PC-3 (cell line): ENCODE measurements around the gene EAF2. TPM values are rescaled to one million over a fixed set of nuclear protein-coding genes. Genes with fewer than 3 reads are reported as not detected.

ENCODE experiments used
- ATAC-seq: fragments of 200-7000 bp; cut with Tn5 transposase; 2 replicates; pipeline ENCODE4 v1.9.1; 2020; ENCODE audit warnings: mild to moderate bottlenecking, moderate library complexity
- BruUV-seq: library from RNA; stranded (reverse); fragments of 400-500 nt; replicated peaks from 2 replicates; lab custom pipeline; 2021; lab: Mats Ljungman, UMichigan
- CTCF ChIA-PET: fragments of 300-600 bp; sonication (Branson Sonifier 250); formaldehyde crosslinking; loops from one replicate; lab custom pipeline; 2022; ENCODE audit warnings: antibody characterized with exemption; lab: Charles Lee
- POLR2A ChIA-PET: fragments of 300-600 bp; sonication (Branson Sonifier 250); formaldehyde crosslinking; loops from one replicate; lab custom pipeline; 2022; ENCODE audit warnings: antibody characterized with exemption; ENCODE audit not compliant: unreplicated experiment; lab: Charles Lee
- DNase-seq: peaks from one replicate; pipeline ENCODE4 v3.0.0-alpha.2; 2015
- H2AFZ ChIP-seq: fragments of 300-600 bp; sonication (generic); 2 replicates; pipeline ENCODE4 v1.6.0; 2016; ENCODE audit warnings: antibody characterized with exemption, low read length
- H3F3A ChIP-seq: fragments of 300-600 bp; sonication (generic); one replicate; pipeline ENCODE4 v1.6.0; 2017; ENCODE audit warnings: antibody characterized with exemption, low read length, control low read depth, mild to moderate bottlenecking; ENCODE audit not compliant: unreplicated experiment
- H3K27ac ChIP-seq: fragments of 300-600 bp; sonication (generic); 2 replicates; pipeline ENCODE4 v1.5.1; 2016; ENCODE audit warnings: mild to moderate bottlenecking, low read length
- H3K27me3 ChIP-seq: fragments of 300-600 bp; sonication (generic); 2 replicates; pipeline ENCODE4 v1.6.1; 2016; ENCODE audit warnings: low read length, mixed read lengths
- H3K36me3 ChIP-seq: fragments of 300-600 bp; sonication (generic); 2 replicates; pipeline ENCODE4 v1.6.1; 2016; ENCODE audit warnings: low read depth, mixed run types, low read length, mixed read lengths
- H3K4me1 ChIP-seq: fragments of 300-600 bp; sonication (generic); 2 replicates; pipeline ENCODE4 v1.5.1; 2016; ENCODE audit warnings: low read length; ENCODE audit not compliant: insufficient read depth
- H3K4me2 ChIP-seq: fragments of 300-600 bp; sonication (generic); 2 replicates; pipeline ENCODE4 v1.6.0; 2016; ENCODE audit warnings: low read length
- H3K4me3 ChIP-seq: fragments of 300-600 bp; sonication (generic); 2 replicates; pipeline ENCODE4 v1.5.1; 2016; ENCODE audit warnings: mild to moderate bottlenecking, low read length, mixed read lengths
- H3K79me2 ChIP-seq: fragments of 300-600 bp; sonication (generic); 2 replicates; pipeline ENCODE4 v1.6.1; 2017; ENCODE audit warnings: low read length, mixed read lengths
- H3K9ac ChIP-seq: fragments of 300-600 bp; sonication (generic); 2 replicates; pipeline ENCODE4 v1.6.0; 2016; ENCODE audit warnings: mild to moderate bottlenecking, low read length
- H3K9me2 ChIP-seq: fragments of 300-600 bp; sonication (generic); replicated peaks from 2 replicates; pipeline ENCODE4 v1.6.1; 2016; ENCODE audit warnings: mixed run types, low read length, mixed read lengths
- H3K9me3 ChIP-seq: fragments of 300-600 bp; sonication (generic); 2 replicates; pipeline ENCODE4 v1.6.1; 2016; ENCODE audit warnings: low read length, mixed read lengths
- H4K20me1 ChIP-seq: fragments of 300-600 bp; sonication (generic); 2 replicates; pipeline ENCODE4 v1.6.1; 2016; ENCODE audit warnings: low read length, mixed read lengths
- EZH2 ChIP-seq: fragments of 300-600 bp; sonication (generic); IDR thresholded peaks from one replicate; pipeline ENCODE4 v1.6.1; 2017; ENCODE audit warnings: antibody characterized with exemption, mild to moderate bottlenecking, low read length; ENCODE audit not compliant: unreplicated experiment
- EZH2phosphoT487 ChIP-seq: fragments of 300-600 bp; sonication (generic); IDR thresholded peaks from 2 replicates; pipeline ENCODE4 v1.6.1; 2018; ENCODE audit warnings: mild to moderate bottlenecking, antibody characterized with exemption, low read length, borderline replicate concordance
- intact Hi-C: fragments of 100-400 bp; cut with micrococcal nuclease; formaldehyde crosslinking; loops from 2 replicates; pipeline ENCODE4 v1.9.0; 2023
- total RNA-seq: library from RNA; depleted of rRNA; stranded (reverse); fragments of >200 nt; gene quantifications from 2 replicates; pipeline ENCODE4 v1.2.3, GENCODE V29; 2014
- TF ChIP-seq, protein P1 (sequence below): fragments of 300-600 bp; sonication (generic); conservative IDR thresholded peaks from 2 replicates; pipeline ENCODE4 v1.5.1; 2017; ENCODE audit warnings: antibody characterized with exemption, low read depth, mild to moderate bottlenecking, low read length

EAF2 gene
- total RNA-seq, 1 experiment from 2014 or later, result 2.8 TPM

DNA sequence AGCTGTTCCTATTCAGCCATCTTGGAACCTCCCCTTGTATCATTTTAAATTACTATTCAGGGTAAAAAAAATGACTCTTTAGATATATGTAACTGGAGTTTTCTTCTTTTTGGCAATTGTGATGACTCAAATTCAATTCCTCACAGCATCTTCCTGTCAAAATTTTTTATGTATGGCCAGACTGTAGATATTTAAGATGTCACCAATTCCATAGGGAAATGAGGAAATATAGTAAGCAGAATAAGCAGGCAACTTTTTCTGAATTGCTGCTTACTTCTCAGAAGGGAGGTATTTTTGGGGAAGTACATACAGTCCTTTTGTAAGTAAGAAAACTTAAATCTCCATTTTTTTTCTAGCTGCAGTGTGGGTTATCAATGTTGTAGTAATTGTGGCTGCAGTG lies 28.8 kb downstream of the EAF2 start:
- H3K27ac ChIP-seq, result no peak overlapping the region
- no peaks in the 10 kb centered on the region for H3K36me3 ChIP-seq
- no peak overlapping the region for H2AFZ ChIP-seq
- no TSS peak for BruUV-seq
- H3K9me3 ChIP-seq, result no peaks in the 10 kb centered on the region
- ChIA-PET POLR2A (no interaction called here), CTCF (no interaction called here)
- H3K27me3 ChIP-seq, result no peaks in the 10 kb centered on the region
- H3K9ac ChIP-seq, result no peak overlapping the region
- no peak for DNase-seq
- no peaks in the 10 kb centered on the region for H3K9me2 ChIP-seq
- no peaks in the 10 kb centered on the region for H3F3A ChIP-seq
- H3K4me3 ChIP-seq, result no peak overlapping the region
- H4K20me1 ChIP-seq, result no peaks in the 10 kb centered on the region
- no peaks in the 10 kb centered on the region for H3K79me2 ChIP-seq
- no peak for ATAC-seq
- no peaks in the 10 kb centered on the region for H3K4me1 ChIP-seq
- TF ChIP-seq EZH2phosphoT487, result no peak
- TF ChIP-seq, protein P1, sequence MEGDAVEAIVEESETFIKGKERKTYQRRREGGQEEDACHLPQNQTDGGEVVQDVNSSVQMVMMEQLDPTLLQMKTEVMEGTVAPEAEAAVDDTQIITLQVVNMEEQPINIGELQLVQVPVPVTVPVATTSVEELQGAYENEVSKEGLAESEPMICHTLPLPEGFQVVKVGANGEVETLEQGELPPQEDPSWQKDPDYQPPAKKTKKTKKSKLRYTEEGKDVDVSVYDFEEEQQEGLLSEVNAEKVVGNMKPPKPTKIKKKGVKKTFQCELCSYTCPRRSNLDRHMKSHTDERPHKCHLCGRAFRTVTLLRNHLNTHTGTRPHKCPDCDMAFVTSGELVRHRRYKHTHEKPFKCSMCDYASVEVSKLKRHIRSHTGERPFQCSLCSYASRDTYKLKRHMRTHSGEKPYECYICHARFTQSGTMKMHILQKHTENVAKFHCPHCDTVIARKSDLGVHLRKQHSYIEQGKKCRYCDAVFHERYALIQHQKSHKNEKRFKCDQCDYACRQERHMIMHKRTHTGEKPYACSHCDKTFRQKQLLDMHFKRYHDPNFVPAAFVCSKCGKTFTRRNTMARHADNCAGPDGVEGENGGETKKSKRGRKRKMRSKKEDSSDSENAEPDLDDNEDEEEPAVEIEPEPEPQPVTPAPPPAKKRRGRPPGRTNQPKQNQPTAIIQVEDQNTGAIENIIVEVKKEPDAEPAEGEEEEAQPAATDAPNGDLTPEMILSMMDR, result no peak
- no peak for TF ChIP-seq EZH2
- H3K4me2 ChIP-seq, result no peak overlapping the region
- intact Hi-C loops, result no loop called here

DNA sequence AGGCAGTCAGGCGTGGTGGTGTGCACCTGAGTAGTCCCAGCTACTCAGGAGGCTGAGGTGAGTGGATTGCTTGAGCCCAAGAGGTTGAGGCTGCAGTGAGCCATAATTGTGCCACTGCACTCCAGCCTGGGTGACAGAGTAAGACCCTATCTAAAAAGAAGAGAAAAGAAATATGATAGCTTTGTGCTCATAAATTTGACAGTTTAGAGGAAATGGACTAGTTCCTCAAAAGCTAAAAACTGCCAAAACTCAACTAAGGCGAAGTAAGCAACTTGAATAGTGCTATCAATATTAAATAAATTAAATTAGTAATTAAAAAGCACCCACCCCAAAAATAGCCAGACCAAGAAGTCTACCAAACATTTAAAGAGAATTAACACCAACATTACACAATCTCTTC lies 34.7 kb downstream of the EAF2 start:
- ATAC-seq, result no peak
- Histone ChIP-seq H3K36me3 (no peaks in the 10 kb centered on the region), H3K9ac (no peak overlapping the region), H3K4me1 (no peaks in the 10 kb centered on the region), H3K79me2 (no peaks in the 10 kb centered on the region), H4K20me1 (no peaks in the 10 kb centered on the region), H3K9me3 (no peaks in the 10 kb centered on the region), H3K27me3 (no peaks in the 10 kb centered on the region), H3K9me2 (no peaks in the 10 kb centered on the region), H2AFZ (no peak overlapping the region), H3K27ac (no peak overlapping the region), H3K4me2 (no peak overlapping the region), H3F3A (no peaks in the 10 kb centered on the region), H3K4me3 (no peak overlapping the region)
- intact Hi-C loops, result no loop called here
- ChIA-PET CTCF (no interaction called here), POLR2A (no interaction called here)
- TF ChIP-seq EZH2 (no peak), EZH2phosphoT487 (no peak)
- TF ChIP-seq, protein P1, result no peak
- no peak for DNase-seq
- BruUV-seq, result no TSS peak

DNA sequence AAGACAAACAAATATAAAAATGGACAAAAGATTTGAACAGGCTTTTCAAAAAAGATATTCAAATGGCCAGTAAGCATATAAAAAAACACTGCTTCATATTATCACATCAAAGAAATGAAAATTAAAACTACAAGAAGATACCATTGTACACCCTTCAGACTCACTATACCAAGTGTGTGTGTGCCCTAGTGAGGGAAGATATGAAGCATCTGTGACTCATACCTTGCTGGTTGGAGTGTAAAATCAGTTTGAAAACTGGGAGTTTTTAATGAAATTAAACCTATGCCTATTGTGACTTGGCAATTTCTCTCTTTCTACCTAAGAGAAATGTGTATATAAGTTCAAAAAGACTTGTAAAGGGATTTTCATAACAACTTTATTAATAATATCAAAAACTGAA lies 35.7 kb downstream of the EAF2 start:
- Histone ChIP-seq H3K4me3 (no peak overlapping the region), H3K9ac (no peak overlapping the region), H2AFZ (no peak overlapping the region), H3K27me3 (no peaks in the 10 kb centered on the region), H3K79me2 (no peaks in the 10 kb centered on the region), H3K9me3 (no peaks in the 10 kb centered on the region), H3K4me1 (no peaks in the 10 kb centered on the region), H3F3A (no peaks in the 10 kb centered on the region), H3K27ac (no peak overlapping the region), H3K9me2 (no peaks in the 10 kb centered on the region), H3K4me2 (no peak overlapping the region), H4K20me1 (no peaks in the 10 kb centered on the region), H3K36me3 (no peaks in the 10 kb centered on the region)
- ChIA-PET POLR2A (no interaction called here), CTCF (no interaction called here)
- DNase-seq, result peak; percentile 39
- BruUV-seq, result no TSS peak
- TF ChIP-seq EZH2phosphoT487 (no peak), EZH2 (no peak)
- TF ChIP-seq, protein P1, result no peak
- intact Hi-C loops, result no loop called here
- no peak; the same call in 1 of the 2 replicates for ATAC-seq
